GM21367 (cell line): ENCODE results near the gene MLIP.
"Not testable (repeated sequence)": the region's sequence is repeated elsewhere in the genome, so short reads cannot be mapped to it uniquely, and the experiment has no call there.

Source experiments
- ATAC-seq: cut with Tn5 transposase; IDR thresholded peaks from one replicate; pipeline ENCODE4 v1.9.1; 2021; ENCODE audit not compliant: unreplicated experiment

Gene MLIP

DNA sequence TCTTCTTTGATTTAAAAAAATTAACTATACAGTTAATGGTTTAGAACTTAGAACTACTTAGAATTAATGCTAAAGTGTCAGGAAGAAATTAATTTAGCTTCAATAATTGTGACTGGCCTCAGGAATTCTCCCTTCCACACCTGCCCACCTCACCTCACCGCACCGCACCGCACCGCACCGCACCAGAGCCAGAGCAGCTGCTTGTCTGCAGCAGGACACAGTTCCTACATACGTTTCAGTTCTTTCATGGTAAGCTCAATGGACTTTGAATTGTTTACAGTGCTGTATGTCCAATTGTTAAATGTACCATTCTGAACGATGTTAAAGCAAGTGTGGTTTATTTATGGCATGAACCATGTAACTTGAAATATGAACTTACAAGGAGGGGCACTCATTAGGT, 98.7 kb downstream of the MLIP start:
- not testable (repeated sequence) for ATAC-seq

DNA sequence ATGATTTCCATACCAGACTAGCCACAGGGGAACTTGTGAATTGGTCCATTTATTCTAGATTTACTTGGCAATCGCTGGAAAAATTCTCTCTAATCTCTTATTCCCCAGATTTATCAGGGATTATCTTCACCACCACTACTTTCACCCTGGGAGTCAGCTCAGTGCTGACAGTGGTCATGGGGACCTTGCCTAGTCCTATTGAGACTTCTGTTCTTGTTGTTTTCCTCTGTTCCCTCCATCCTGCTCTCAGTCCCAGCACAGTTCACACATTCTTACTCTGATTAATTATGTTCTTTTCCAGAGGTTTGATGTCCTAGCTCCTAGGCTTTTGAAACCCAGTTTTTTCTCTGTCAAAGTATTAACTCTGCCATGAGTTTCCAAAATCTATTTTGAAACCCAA, 103.0 kb downstream of the MLIP start:
- no peak for ATAC-seq

DNA sequence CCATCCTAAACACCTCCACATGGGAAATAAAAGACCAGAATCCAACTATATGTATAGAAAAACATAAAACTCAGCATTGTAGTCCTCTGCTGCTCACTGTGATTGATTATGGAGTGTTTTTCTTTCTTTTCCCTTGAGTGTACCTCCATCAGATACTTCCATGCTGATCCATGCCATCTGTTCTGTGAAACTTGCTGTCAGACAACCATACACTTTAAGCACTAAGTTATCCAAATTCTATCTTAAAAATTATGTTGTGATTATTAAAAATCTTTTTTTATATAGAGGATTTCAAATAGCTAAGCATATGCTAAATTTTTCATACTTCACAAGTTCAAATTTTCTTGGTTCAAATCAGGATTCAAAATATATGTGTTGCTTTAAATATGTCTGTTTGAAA, 105.1 kb downstream of the MLIP start:
- no peak for ATAC-seq

DNA sequence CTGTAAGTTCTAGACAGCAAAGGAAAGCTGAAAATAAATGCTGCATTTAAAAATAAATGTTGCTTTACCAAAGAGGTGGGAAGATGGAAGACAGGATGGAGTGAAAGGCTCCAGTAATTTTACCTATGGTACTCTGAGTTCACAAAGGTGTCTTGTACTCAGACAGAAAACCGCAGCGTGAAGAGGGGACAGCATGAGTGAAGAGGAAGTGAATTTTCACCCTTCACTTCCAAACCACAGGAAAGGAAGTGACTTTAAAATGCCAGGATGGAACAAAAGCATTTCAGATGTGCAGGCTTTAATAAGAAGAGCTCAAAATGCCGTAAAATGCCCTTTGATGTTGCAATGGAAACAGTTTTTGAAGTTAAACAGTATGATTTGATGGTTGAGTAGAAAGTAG, 105.8 kb downstream of the MLIP start:
- no peak for ATAC-seq

DNA sequence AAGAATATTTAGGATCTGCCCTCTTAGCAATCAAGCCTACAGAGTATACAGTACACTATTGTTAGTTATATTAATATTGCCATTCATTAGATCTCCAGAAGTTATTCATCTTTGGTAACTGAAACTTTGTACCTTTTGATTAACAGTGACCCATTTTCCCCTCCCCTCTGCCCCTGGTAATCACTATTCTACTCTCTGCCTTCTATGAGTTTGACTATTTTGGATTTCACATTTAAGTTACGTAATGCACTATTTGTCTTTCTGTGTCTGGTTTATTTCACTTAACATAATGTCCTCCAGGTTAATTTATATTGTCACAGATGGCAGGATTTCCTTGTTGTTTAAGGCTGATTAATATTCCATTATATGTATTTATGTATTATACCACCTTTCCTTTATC, 111.0 kb downstream of the MLIP start:
- no peak for ATAC-seq

DNA sequence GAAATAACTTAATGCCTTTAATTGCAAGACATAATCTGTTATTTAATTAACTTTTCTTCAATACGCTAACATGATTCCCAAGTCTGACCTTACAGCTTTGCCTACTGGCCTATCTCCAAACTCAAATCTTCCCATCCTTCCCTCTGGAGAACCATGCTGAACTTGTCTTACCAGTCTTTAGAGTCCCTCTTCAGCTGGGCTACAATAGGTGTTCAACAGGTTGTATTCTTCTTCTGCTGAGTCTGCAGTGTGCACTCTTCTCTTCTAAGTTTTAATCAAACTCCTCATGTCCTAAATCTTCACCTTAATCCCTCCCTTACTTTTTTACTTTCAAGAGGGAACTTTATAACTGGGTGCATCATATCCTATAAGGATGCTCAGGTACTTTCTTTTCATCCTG, 121.5 kb downstream of the MLIP start:
- no peak for ATAC-seq

DNA sequence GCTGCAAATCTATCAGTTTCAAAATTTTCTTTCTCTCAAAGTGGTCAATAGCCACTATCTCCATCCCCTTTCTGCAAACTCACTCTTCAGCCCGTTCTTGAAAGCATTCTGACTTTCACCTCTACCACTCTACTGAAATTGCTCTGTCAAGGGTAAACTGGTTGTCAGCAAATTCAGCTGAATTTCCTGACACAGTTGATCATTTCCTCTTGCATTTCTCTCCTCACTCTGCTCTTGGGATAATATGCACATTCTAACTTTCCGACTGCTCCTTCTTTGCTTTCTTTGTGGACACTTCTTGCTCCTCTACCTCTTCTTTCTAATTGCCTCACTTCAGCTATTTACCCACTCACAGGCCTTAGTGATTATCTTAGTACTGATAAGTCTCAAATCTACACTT, 123.3 kb downstream of the MLIP start:
- ATAC-seq: no peak

DNA sequence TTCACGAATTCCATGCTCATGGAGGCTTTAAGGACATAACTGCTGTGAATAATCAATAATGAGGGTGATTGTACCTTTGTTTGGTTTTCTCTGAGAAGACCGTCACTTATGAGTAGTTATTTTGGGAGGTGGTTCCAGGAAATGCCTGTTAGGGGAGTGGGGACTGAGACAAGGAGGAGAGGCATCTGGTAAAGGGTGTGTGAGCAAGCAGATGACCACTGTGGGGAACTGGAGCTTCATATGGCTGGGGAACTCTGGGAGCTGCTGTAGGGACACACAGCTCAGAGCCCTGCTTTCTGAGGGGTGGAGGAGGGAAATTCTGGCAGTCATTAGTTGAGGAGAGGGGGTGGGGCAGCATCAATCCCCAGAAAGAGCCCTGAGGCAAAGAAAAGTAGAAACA, 125.7 kb downstream of the MLIP start:
- ATAC-seq: no peak

DNA sequence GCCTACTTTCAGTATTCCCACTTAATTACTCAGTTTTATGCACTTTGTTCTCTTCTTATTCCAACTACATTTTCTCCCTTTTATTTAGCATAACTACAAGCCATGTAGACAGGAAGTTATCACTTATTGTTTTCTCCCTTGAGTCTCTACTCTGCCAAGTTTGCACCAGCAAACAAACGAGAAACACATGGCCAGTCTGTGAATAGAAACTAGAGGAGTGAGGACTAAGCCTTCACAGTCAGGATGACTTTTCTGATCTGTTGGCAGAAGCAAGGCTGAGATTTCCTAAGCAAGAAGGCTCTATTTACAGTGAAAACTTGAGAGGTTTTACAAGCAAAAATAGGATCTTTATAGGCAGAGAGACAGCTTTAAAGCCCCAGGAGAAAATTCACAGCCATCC, 127.2 kb downstream of the MLIP start:
- no peak for ATAC-seq

DNA sequence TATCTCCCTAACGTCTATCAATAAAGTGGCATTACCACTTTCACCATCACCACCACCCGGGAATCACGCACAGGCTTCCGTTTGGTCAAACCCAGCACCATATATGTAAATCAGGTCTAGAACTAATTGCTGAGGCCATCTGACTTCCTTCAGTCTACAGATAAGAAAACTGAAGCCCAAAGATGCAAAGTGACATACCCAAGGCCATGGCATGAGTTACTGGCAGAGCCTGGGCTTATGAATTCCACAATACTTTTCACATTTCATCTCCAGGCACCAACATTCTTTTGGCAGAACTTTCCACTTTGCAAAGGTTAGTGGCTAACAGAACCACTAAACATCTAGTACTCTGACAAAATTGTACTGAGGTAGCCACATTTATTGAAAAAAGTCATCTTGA, 132.5 kb downstream of the MLIP start:
- ATAC-seq: no peak

DNA sequence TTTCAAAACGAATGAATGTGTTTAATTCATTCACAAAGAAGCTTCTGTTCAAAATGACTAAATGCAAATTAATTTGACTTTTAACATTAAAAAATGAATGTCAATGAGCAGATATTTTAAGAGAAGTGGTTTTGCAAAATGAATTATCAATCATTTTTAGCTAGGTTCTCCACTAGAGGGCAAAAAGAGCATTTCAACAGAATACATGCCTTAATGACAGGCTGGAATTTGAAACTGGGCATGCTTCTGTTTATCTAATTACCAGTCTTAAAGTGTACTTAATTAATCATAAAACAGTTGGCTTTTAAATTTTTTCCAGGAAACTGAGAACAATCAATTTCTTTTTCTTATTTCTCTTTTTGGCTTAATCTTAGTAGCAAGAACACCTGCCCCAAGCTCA, 133.2 kb downstream of the MLIP start:
- ATAC-seq: no peak

DNA sequence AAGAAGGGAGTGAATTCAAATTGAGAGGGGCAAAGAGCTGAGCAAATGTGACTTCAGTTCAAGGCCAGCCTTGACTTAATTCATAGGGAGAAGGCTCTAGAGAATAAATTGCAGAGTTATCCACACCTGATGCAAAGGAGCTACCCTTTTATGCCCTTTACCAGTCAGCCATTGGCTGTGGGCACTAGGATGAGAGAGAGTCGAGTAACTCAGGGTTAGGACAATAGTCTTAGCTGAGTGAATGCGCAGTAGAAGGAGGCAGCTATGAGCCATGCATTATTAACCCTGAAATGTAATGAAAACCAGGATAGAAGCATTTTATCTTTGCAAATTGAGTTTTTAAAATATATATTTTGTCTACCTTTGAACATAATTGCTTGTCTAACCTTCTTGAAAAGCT, 134.0 kb downstream of the MLIP start:
- ATAC-seq: no peak

DNA sequence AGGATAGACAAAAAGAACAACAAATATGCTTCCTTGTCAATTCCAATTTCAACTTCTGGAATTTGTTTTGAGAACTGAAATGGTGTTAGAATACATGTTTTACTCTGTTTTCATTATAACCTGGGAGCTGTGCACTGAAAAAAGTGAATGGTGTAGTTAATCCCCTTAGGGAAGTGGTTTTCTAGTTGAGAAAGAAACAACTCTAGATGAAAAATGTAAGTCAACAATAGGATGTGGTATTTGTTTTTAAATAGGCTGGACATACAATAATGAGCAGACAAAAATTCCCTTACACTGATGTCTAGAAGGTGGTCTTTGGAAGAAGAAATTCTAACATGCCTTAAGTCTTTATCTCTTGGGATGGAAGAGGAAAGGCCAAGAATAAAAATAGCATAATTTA, 137.1 kb downstream of the MLIP start:
- ATAC-seq: no peak

DNA sequence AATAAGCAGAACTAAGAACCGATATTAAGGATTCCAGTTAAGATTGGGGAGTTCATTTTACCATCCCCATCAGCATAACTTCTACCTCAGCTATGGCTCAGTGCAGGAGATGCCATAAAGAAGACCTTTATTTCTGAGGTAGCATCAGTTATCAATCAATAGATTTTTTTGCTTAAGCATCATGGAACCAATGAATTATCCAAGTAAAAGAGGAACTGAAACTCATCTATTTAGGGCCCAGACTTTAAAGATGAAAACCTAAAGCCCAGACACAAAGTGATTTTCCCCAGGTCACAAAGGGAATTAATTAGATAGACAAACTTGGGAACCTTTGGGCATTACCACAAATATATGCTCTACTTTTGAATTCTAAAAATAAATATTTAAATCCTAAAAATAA, 137.8 kb downstream of the MLIP start:
- no peak for ATAC-seq

DNA sequence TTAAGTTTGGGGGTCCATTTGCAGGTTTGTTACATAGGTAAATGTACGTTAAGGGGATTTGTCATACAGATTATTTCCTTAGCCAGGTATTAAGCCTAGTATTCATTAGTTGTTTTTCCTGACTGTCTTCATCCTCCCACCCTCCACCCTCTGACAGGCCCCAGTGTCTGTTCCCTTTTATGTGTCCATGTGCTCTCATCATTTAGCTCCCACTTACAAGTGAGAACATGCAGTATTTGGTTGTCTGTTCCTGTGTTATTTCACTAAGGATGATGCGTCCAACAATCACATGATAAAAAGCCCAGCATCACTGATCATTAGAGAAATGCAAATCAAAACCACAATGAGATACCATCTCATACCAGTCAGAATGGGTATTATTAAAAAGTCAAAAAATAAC, 138.6 kb downstream of the MLIP start:
- ATAC-seq: not testable (repeated sequence)

DNA sequence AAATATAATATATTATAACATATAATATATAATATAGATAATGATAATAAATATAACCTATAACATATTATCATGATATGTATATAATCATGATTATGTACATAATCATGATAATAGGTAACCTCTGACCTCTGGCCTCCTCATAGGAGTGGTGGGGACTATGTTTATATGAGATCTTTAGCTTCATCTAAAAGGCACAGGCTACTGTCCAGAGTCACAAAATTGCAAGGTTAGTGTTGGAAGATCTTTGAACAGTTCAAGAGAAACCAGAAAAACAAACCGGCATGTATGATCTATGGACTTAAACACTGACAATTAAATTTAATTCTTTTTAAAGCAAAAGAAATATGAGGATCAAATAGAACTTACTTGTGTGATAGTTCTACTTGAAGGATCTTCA, 141.3 kb downstream of the MLIP start:
- ATAC-seq: no peak

DNA sequence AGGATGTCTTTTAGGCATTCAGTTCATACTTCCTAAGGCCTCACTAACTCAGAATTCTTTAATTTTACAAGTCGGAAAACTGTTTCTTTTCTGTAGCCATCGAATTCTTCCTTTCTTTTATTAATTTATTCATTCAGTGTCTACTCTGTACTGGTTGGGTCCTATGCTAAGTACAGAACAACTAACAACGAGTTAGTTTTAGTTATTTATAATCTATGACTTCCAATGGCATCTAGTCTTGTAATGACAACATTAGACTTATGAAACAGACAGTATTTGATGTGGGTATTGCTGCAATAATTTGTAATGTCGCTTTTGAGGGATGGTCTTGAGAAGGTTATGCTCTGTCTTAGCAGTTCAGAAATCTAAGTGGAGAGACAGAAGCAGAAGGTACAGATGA, 141.7 kb downstream of the MLIP start:
- ATAC-seq: no peak

DNA sequence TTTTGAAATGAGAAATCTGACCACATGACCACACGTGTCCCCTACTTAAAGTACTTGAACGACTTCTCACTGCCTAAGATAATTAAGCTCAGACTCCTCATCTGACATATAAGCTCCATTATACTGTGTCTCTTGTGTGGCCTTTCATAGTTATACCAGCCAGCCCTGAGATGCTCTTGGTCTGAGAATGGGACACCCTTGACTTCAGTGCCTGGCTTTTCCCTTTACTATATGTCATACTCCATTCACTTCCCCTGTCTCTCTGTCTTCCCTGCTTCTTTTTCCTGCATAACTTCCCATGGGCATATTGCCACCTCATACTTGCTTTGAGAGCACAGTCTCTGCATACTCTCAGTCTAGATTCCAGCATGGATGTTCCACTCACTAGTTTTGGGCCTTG, 143.6 kb downstream of the MLIP start:
- no peak for ATAC-seq

DNA sequence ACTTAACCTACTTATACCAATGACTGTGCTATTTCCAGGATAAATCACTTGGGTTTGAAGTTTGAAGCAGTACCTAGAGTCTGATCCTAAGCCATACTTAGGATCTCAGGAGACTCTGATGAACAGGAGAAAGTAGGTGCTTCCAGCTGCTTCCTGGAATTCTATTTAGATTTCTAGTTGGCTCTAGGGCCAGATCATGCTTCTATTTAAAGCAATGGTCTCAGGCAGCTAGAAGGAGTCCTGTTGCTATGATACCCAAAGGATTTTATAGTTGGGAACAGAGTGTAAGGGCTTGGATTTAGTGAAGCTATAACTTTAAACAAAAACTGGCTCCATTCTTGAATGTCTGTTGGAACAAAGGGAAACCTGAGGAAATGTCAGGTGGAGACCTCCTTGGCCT, 144.6 kb downstream of the MLIP start:
- ATAC-seq: no peak

DNA sequence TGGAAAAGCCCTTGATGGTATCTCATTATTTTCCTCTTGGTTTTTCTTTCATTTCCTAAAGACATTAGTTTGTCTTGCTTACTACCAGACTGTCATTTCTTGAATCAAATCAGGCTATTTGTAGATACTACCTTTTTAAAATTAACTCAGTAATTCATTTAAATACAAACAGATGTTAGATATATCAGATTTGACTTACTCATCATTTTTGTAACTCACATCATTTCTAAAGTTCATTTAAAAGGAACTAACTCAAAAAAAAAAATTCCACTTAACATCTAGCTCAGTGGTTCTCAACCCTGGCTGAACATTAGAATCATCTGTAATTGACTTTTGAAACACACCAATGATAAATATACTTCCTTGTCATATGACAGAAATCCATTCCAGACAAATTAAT, 148.8 kb downstream of the MLIP start:
- ATAC-seq: no peak

DNA sequence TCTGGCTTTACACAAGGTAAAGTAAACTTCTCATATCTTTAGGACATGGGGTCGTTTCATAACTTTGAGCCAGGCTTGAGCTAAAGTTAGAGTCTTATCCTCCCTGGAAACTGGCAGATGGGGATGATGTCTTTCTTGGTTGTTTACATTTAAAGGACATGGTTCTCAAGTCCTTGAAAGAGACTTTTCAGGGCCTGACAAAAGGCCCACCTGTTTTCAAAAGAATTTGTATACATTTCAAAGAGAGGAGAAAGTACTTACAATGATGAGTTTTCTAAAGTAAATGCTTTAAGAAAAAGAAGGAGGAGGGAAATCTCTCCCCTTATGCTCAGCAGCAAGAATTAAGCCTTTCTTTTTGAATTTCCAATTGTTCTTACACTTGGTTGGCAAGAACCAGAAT, 151.3 kb downstream of the MLIP start:
- no peak for ATAC-seq

DNA sequence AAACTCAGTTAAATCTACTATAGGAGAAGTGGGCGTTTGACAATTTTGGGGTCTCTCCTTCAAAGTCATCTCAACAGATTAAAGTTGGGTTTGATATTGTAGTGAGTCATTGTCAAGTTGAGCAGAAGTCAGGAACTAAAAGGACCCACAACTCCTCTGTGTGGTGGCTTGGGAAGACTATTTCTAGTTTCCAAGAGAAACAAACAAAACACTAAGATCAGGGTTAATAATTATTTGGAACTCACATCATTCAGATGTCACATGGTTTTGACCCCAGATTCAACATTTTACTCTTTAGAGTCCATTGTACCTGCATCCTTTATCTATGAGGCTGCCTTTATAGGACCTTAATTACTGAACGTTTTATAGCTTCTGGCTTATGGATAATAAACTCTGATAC, 151.7 kb downstream of the MLIP start:
- no peak for ATAC-seq

DNA sequence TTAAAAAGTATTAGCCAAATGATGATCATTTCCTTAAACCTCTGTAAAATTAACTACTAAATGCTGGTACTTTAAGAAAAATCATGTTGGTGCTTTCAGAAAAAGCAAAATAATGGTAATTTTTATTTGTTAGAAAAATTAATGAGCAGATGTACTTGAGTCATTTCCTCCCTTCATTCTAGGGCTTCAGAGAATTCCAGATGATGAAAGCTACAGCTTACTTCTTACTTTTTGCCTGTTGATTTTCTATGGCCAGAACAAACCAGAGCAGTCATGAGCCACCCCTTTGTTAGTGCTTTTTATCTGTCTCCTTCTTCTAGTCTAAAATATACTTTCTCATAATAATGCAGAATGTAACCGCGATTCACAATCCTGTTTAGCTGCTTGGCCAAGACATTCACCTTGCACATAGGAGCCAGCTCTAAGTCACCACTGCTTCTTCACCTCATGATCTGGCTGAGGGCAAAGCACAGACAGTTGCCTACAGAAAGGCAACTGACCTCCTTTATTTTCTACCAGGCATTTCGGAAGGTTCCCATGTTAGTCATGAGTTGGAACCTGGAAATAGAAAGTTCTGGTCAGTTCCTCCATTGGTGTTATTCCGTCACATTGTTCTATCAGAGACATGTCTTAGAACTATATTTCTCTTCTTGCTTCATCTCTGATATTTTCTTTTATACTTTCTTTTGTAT, 153.5 kb downstream of the MLIP start:
- no peak for ATAC-seq
